ENCODE results near the gene GALNT2. TPM values are rescaled to one million over a fixed set of nuclear protein-coding genes. Genes with fewer than 3 reads are reported as not detected.

Gene GALNT2
- total and polyA plus RNA-seq, 10 of the 15 experiments (the other 5 are each of a cell fraction or from before 2014, with no cell fraction given), result 0.52 to 27.7 (median 16.3) TPM

- no peak for TF ChIP-seq STAT3 (IDR thresholded peaks at IDR 0.05; ENCODE audit: low read depth, low read length)
- TF ChIP-seq SIN3A (IDR thresholded peaks at IDR 0.05; ENCODE audit: low read depth, low read length), result no peak
- no peak for TF ChIP-seq POLR2A (IDR thresholded peaks at IDR 0.05; ENCODE audit: low read depth, low read length)
- TF ChIP-seq IRF4 (IDR thresholded peaks at IDR 0.05; ENCODE audit: low read depth, low read length), result no peak
- no peak for TF ChIP-seq TBL1XR1 (IDR thresholded peaks at IDR 0.05; ENCODE audit: low read depth, low read length)
- no peak for TF ChIP-seq POU2F2 (IDR thresholded peaks at IDR 0.05; ENCODE audit: borderline replicate concordance, low read depth, low read length)
- TF ChIP-seq BCL11A (IDR thresholded peaks at IDR 0.05; ENCODE audit: low read depth, low read length), result no peak
- TF ChIP-seq REST (IDR thresholded peaks at IDR 0.05; ENCODE audit: low read depth, low read length), result no peak
- TF ChIP-seq PAX8 (IDR thresholded peaks at IDR 0.05), result no peak
- TF ChIP-seq ESRRA (IDR thresholded peaks at IDR 0.05; ENCODE audit: low read length), result no peak
- no peak for TF ChIP-seq NBN (IDR thresholded peaks at IDR 0.05)
- TF ChIP-seq BCL3 (IDR thresholded peaks at IDR 0.05; ENCODE audit: borderline replicate concordance, insufficient read depth, low read depth, low read length, poor library complexity, severe bottlenecking), result no peak
- TF ChIP-seq CREB1 (IDR thresholded peaks at IDR 0.05; ENCODE audit: low read depth), result no peak
- TF ChIP-seq ATF7 (IDR thresholded peaks at IDR 0.05; ENCODE audit: low read depth), result no peak
- no peak for TF ChIP-seq CBX3 (IDR thresholded peaks at IDR 0.05; ENCODE audit: borderline replicate concordance, low read depth)
- TF ChIP-seq ZNF207 (IDR thresholded peaks at IDR 0.05; ENCODE audit: borderline replicate concordance), result no peak
- no peak for TF ChIP-seq BMI1 (IDR thresholded peaks at IDR 0.05; ENCODE audit: borderline replicate concordance)
- no peak for TF ChIP-seq HDAC2 (IDR thresholded peaks at IDR 0.05)
- no peak for TF ChIP-seq YBX1 (IDR thresholded peaks at IDR 0.05)
- no peak for TF ChIP-seq POLR2AphosphoS5 (IDR thresholded peaks at IDR 0.05; ENCODE audit: low read length)
- BruUV-seq (replicated peaks), result no TSS peak
- intact Hi-C loops (cut with micrococcal nuclease; ENCODE audit: unreplicated experiment), result no loop called here
- H3K4me1 ChIP-seq (ENCODE audit: control insufficient read depth, insufficient read depth, low read length), result peaks cover 19% of the 10 kb centered on the region
- 0 out of 4 replicates have a peak, but pooled peaks cover 0 to 5% of the 10 kb centered on the region in 2 experiments for H3K36me3 ChIP-seq (ENCODE audit: control insufficient read depth in 2 of 2, insufficient read depth in 2 of 2, low read length in 1 of 2)
- DNase-seq (ENCODE audit: low read depth, low spot score), result no peak
- no peak overlapping the region for H3K4me2 ChIP-seq (ENCODE audit: control insufficient read depth, insufficient read depth)
- no peak for ATAC-seq
- CTCF ChIA-PET, result no interaction called here
- no peaks in the 10 kb centered on the region for H3K9me3 ChIP-seq (replicated peaks; ENCODE audit: control insufficient read depth, insufficient read depth, low read length)
- H3K27me3 ChIP-seq (replicated peaks in 1 of 2; ENCODE audit: control insufficient read depth in 2 of 2, insufficient read depth in 2 of 2, low read length in 1 of 2), result no peaks in the 10 kb centered on the region
- in situ Hi-C loops (cut with MboI), result no loop called here
- H4K20me1 ChIP-seq (ENCODE audit: control insufficient read depth, insufficient read depth), result no peaks in the 10 kb centered on the region
- no peak overlapping the region for H3K4me3 ChIP-seq
- WGBS (ENCODE audit: insufficient coverage, insufficient replicate concordance, low lambda C conversion rate, missing lambda C conversion rate), result 91% methylated on average over 7 of the region's 7 CpGs
- H3K79me2 ChIP-seq (ENCODE audit: control insufficient read depth, insufficient read depth, low read length), result peaks cover 12% of the 10 kb centered on the region
- no peak for FAIRE-seq
- RAD21 ChIA-PET (ENCODE audit: unreplicated experiment), result no interaction called here
- SMC1A ChIA-PET (ENCODE audit: uncharacterized antibody, unreplicated experiment), result interaction anchor here (0.6 kb wide), 1 partner anchor 21 kb away, joined by 3 read pairs; no protein-coding TSS in a partner anchor
- H3K27ac ChIP-seq (ENCODE audit: control insufficient read depth, insufficient read depth), result no peak overlapping the region
- H3K9ac ChIP-seq (ENCODE audit: control insufficient read depth, insufficient read depth, low read length), result no peak overlapping the region
- no peak overlapping the region for H2AFZ ChIP-seq (ENCODE audit: control insufficient read depth, low read depth, low read length)
- POLR2A ChIA-PET, result no interaction called here
These were observed 107.0 kb downstream of the GALNT2 start for GRCh38 chr1:230174041-230174440.
